Stimulated activated CD8-positive, alpha-beta memory T cell treated with anti-CD3 and anti-CD28 coated beads, Interleukin-7, amount 100 ng/mL, for 48 hours (primary cell): ENCODE data around the gene IMPA2.

Experiments
- DNase-seq, 2 donors: peaks; one replicate each; pipeline ENCODE4 v3.0.0-alpha.2; 2020; ENCODE audit warnings: low read depth in 1 of 2; ENCODE audit errors: extremely low read depth in 1 of 2

IMPA2 gene

GRCh38 chr18:11987527-11987926 lies 6.2 kb downstream of the IMPA2 start:
- DNase-seq: no peak

- DNase-seq: no peak
These were observed 7.9 kb downstream of the IMPA2 start for GRCh38 chr18:11989174-11989573.

- no peak for DNase-seq
These were observed 8.7 kb downstream of the IMPA2 start for GRCh38 chr18:11989966-11990380.

- DNase-seq: no peak
These were observed 9.2 kb downstream of the IMPA2 start for GRCh38 chr18:11990539-11990938.

- no peak for DNase-seq
These were observed 9.9 kb downstream of the IMPA2 start for GRCh38 chr18:11991021-11991795.

GRCh38 chr18:11992096-11992790 lies 10.9 kb downstream of the IMPA2 start:
- DNase-seq: no peak

GRCh38 chr18:11993264-11993916 lies 12.1 kb downstream of the IMPA2 start:
- no peak for DNase-seq

GRCh38 chr18:11994336-11994702 lies 13.0 kb downstream of the IMPA2 start:
- DNase-seq: no peak

GRCh38 chr18:11994703-11995444 lies 13.6 kb downstream of the IMPA2 start:
- DNase-seq: no peak

GRCh38 chr18:11995445-11996189 lies 14.3 kb downstream of the IMPA2 start:
- DNase-seq: peak in 1 of 2 donors; percentile 43

GRCh38 chr18:11996190-11996754 lies 15.0 kb downstream of the IMPA2 start:
- no peak for DNase-seq

GRCh38 chr18:11996907-11997306 lies 15.6 kb downstream of the IMPA2 start:
- no peak for DNase-seq

- DNase-seq: no peak
These were observed 16.2 kb downstream of the IMPA2 start for GRCh38 chr18:11997466-11997865.

- DNase-seq: no peak
These were observed 16.9 kb downstream of the IMPA2 start for GRCh38 chr18:11998193-11998592.

GRCh38 chr18:11999429-11999828 lies 18.1 kb downstream of the IMPA2 start:
- DNase-seq: no peak

- no peak for DNase-seq
These were observed 18.9 kb downstream of the IMPA2 start for GRCh38 chr18:12000072-12000659.

GRCh38 chr18:12001421-12001820 lies 20.1 kb downstream of the IMPA2 start:
- no peak for DNase-seq

- DNase-seq: no peak
These were observed 22.6 kb downstream of the IMPA2 start for GRCh38 chr18:12003894-12004293.

GRCh38 chr18:12005538-12006487 lies 24.5 kb downstream of the IMPA2 start:
- no peak for DNase-seq
